ENCODE data around the gene FBXO45. TPM values are rescaled to one million over a fixed set of nuclear protein-coding genes. Genes with fewer than 3 reads are reported as not detected.

FBXO45 gene
- total RNA-seq, 1 donor from 2014 or later = 0.64 TPM

GRCh38 chr3:196525141-196525540 lies 43.3 kb upstream of the FBXO45 start:
- Histone ChIP-seq H3K9me3 (peaks cover 7 to 8% of the 10 kb centered on the region in 2 donors), H3K4me3 (no peak overlapping the region), H3K27me3 (no peaks in the 10 kb centered on the region), H3K27ac (no peak overlapping the region), H3K4me1 (peaks cover 0 to 2% of the 10 kb centered on the region in 2 donors), H3K36me3 (no peaks in the 10 kb centered on the region)
- intact Hi-C loops (cut with DNase I) = no loop called here
- DNase-seq (ENCODE audit: low spot score in 2 of 2) = no peak
- TF ChIP-seq CTCF (IDR thresholded peaks at IDR 0.05) = no peak

GRCh38 chr3:196528639-196529233 lies 39.7 kb upstream of the FBXO45 start:
- TF ChIP-seq CTCF (IDR thresholded peaks at IDR 0.05) = peak; percentile 63 to 70 (median 67)

GRCh38 chr3:196531418-196531817 lies 37.0 kb upstream of the FBXO45 start:
- Histone ChIP-seq H3K27ac (no peak overlapping the region), H3K9me3 (no peaks in the 10 kb centered on the region), H3K27me3 (no peaks in the 10 kb centered on the region), H3K4me1 (peaks cover 0 to 2% of the 10 kb centered on the region in 2 donors), H3K36me3 (no peaks in the 10 kb centered on the region), H3K4me3 (no peak overlapping the region)
- no peak for TF ChIP-seq CTCF (IDR thresholded peaks at IDR 0.05)
- DNase-seq (ENCODE audit: low spot score in 2 of 2) = no peak
- intact Hi-C loops (cut with DNase I) = no loop called here

More at GRCh38 chr3:196528639-196529233, 39.7 kb upstream of the FBXO45 start:
- Histone ChIP-seq H3K36me3 (no peaks in the 10 kb centered on the region), H3K4me3 (peak overlapping the region; percentile 37 to 65), H3K27me3 (no peaks in the 10 kb centered on the region), H3K4me1 (peaks cover 0 to 2% of the 10 kb centered on the region in 2 donors), H3K27ac (no peak overlapping the region), H3K9me3 (no peaks in the 10 kb centered on the region)
- DNase-seq (ENCODE audit: low spot score in 2 of 2) = peak in 1 of 2 donors; percentile 77
- intact Hi-C loops (cut with DNase I) = no loop called here

GRCh38 chr3:196533260-196533681 lies 35.2 kb upstream of the FBXO45 start:
- intact Hi-C loops (cut with DNase I) = no loop called here
- Histone ChIP-seq H3K36me3 (no peaks in the 10 kb centered on the region), H3K27me3 (no peaks in the 10 kb centered on the region), H3K9me3 (no peaks in the 10 kb centered on the region), H3K27ac (no peak overlapping the region), H3K4me1 (peaks cover 0 to 2% of the 10 kb centered on the region in 2 donors), H3K4me3 (no peak overlapping the region)
- no peak for TF ChIP-seq CTCF (IDR thresholded peaks at IDR 0.05)
- no peak for DNase-seq (ENCODE audit: low spot score in 2 of 2)

- Histone ChIP-seq H3K4me3 (no peak overlapping the region), H3K4me1 (no peaks in the 10 kb centered on the region), H3K36me3 (no peaks in the 10 kb centered on the region), H3K27me3 (no peaks in the 10 kb centered on the region), H3K9me3 (no peaks in the 10 kb centered on the region), H3K27ac (no peak overlapping the region)
- TF ChIP-seq CTCF (IDR thresholded peaks at IDR 0.05) = peak; percentile 41 to 63 (median 60)
- no peak for DNase-seq (ENCODE audit: low spot score in 2 of 2)
- intact Hi-C loops (cut with DNase I) = loop anchor here (5.0 kb wide), 1 partner anchor 150 kb away; no protein-coding TSS in a partner anchor
These were observed 31.0 kb upstream of the FBXO45 start for GRCh38 chr3:196537319-196537984.

All from ascending aorta (tissue), 2 donors.